Prostate gland (tissue), 2 donors: ENCODE measurements around the gene ASB11. TPM values are rescaled to one million over a fixed set of nuclear protein-coding genes. Genes with fewer than 3 reads are reported as not detected.

ENCODE experiments used
- DNase-seq: peaks from one replicate; pipeline ENCODE4 v3.0.0-alpha.2; 2019; ENCODE audit warnings: low spot score
- H3K27ac ChIP-seq, 2 donors: fragments of 200-600 bp; sonication (generic); 2 replicates each; pipeline ENCODE4 v1.5.1; 2017 to 2019
- H3K27me3 ChIP-seq: fragments of 200-600 bp; sonication (generic); replicated peaks from 2 replicates; pipeline ENCODE4 v1.5.1; 2019; ENCODE audit not compliant: insufficient read depth
- H3K36me3 ChIP-seq, 2 donors: fragments of 200-600 bp; sonication (generic); 1 replicate in 1 of 2; 2 replicates in 1 of 2; pipeline versions ENCODE4 v1.5.1 to v1.8.1; 2017 to 2019
- H3K4me1 ChIP-seq: fragments of 200-600 bp; sonication (generic); replicated peaks from 2 replicates; pipeline ENCODE4 v1.5.1; 2019
- H3K4me3 ChIP-seq, 2 donors: fragments of 200-600 bp; sonication (generic); 2 replicates each; pipeline ENCODE4 v1.5.1; 2017 to 2019
- H3K9me3 ChIP-seq: fragments of 200-600 bp; sonication (generic); 2 replicates; pipeline ENCODE4 v1.5.1; 2017
- CTCF ChIP-seq, 4 experiments: fragments of 200-600 bp in 2 of 4; fragments of 450-650 bp in 2 of 4; sonication (generic) in 2 of 4; IDR thresholded peaks; 1 replicate in 3 of 4; 2 replicates in 1 of 4; pipeline ENCODE4 v1.5.1; 2016 to 2019; ENCODE audit warnings: antibody characterized with exemption in 4 of 4, mild to moderate bottlenecking in 2 of 4, moderate library complexity in 2 of 4
- POLR2A ChIP-seq: fragments of 450-650 bp; IDR thresholded peaks from one replicate; pipeline ENCODE4 v1.6.1; 2016; ENCODE audit warnings: antibody characterized with exemption, mild to moderate bottlenecking
- POLR2AphosphoS5 ChIP-seq: sonication (generic); formaldehyde crosslinking; IDR thresholded peaks from one replicate; pipeline ENCODE4 v1.6.1; 2017; ENCODE audit warnings: antibody characterized with exemption
- WGBS: methylation state at CpG from one replicate; pipeline ENCODE4 v1.1.5; 2018; 5-methylcytosine and 5-hydroxymethylcytosine counted together
- intact Hi-C: fragments of 100-400 bp; cut with DNase I; formaldehyde crosslinking; loops from one replicate; pipeline ENCODE4 v1.14.2; 2022
- total RNA-seq, 2 donors: library from RNA; depleted of rRNA; stranded (reverse); fragments of >200 nt; gene quantifications; one replicate each; pipeline ENCODE4 v1.1.0, GENCODE V29; 2016

Gene ASB11
- total RNA-seq, 2 donors from 2014 or later, result 0.46 TPM; not detected in 1

- intact Hi-C loops, result loop anchor here (5.0 kb wide), 1 partner anchor 1198 kb away; no protein-coding TSS in a partner anchor
- WGBS, result 98% methylated on average over 4 of the region's 5 CpGs
- Histone ChIP-seq H3K4me3 (no peak overlapping the region), H3K4me1 (no peaks in the 10 kb centered on the region), H3K27ac (no peak overlapping the region), H3K36me3 (no peaks in the 10 kb centered on the region), H3K27me3 (no peaks in the 10 kb centered on the region), H3K9me3 (no peaks in the 10 kb centered on the region)
- TF ChIP-seq POLR2A (no peak), POLR2AphosphoS5 (no peak), CTCF (IDR thresholded peaks at IDR 0.05) (no peak)
- no peak for DNase-seq
Observed at GRCh38 chrX:15240414-15240813, 75.0 kb downstream of the ASB11 start.

DNA sequence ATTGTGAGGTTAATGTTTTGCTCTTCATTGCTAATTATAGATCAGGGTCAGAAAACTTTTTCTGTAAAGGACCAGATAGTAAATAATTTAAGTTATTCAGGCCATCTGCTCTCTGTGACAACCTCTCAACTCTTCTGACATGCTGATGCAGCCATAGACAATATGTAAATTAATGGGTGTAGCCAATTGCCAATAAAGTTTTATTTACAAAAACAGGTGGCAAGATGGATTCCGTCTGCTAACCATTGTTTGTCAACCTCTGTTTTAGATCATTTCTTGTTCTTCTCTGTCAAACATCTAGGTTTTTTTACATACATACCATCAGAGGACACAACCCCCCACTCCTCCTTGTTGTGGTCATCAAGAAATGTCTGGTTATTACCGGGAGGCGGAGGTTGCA is 79.3 kb downstream of the ASB11 start:
- Histone ChIP-seq H3K27me3 (no peaks in the 10 kb centered on the region), H3K9me3 (no peaks in the 10 kb centered on the region), H3K36me3 (no peaks in the 10 kb centered on the region), H3K4me3 (no peak overlapping the region), H3K4me1 (no peaks in the 10 kb centered on the region), H3K27ac (no peak overlapping the region)
- intact Hi-C loops, result no loop called here
- DNase-seq, result no peak
- no peak for TF ChIP-seq POLR2A
- no peak for TF ChIP-seq POLR2AphosphoS5
- TF ChIP-seq CTCF (IDR thresholded peaks at IDR 0.05), result no peak
- WGBS, result 89% methylated on average over 3 of the region's 3 CpGs

- no peaks in the 10 kb centered on the region for H3K27me3 ChIP-seq
- 45% methylated on average over 1 of the region's 1 CpG for WGBS
- H3K36me3 ChIP-seq, result no peaks in the 10 kb centered on the region
- intact Hi-C loops, result no loop called here
- DNase-seq, result no peak
- H3K27ac ChIP-seq, result no peak overlapping the region
- TF ChIP-seq POLR2A, result no peak
- TF ChIP-seq POLR2AphosphoS5, result no peak
- no peak for TF ChIP-seq CTCF (IDR thresholded peaks at IDR 0.05)
- no peaks in the 10 kb centered on the region for H3K9me3 ChIP-seq
- H3K4me1 ChIP-seq, result no peaks in the 10 kb centered on the region
- no peak overlapping the region for H3K4me3 ChIP-seq
Observed at GRCh38 chrX:15235001-15235400, 80.4 kb downstream of the ASB11 start.

- Histone ChIP-seq H3K4me3 (no peak overlapping the region), H3K9me3 (no peaks in the 10 kb centered on the region), H3K27me3 (no peaks in the 10 kb centered on the region), H3K4me1 (no peaks in the 10 kb centered on the region), H3K27ac (no peak overlapping the region), H3K36me3 (no peaks in the 10 kb centered on the region)
- 44% methylated on average over 3 of the region's 3 CpGs for WGBS
- intact Hi-C loops, result no loop called here
- no peak for DNase-seq
- TF ChIP-seq CTCF (IDR thresholded peaks at IDR 0.05) (no peak), POLR2A (no peak), POLR2AphosphoS5 (no peak)
Observed at GRCh38 chrX:15233416-15234015, 81.9 kb downstream of the ASB11 start.

Other genes with a start within 250 kb of the ASB11 start
- gene ASB9, start 45.6 kb downstream of the ASB11 start, total RNA-seq, result 10 to 100 TPM in 1 of 2 donors, 1 to 10 TPM in 1; 1.8 to 62.1 TPM
- 1 to 10 TPM; 6.6 to 7.0 TPM for gene PIGA, start 19.9 kb upstream of the ASB11 start, total RNA-seq
- gene VEGFD, start 68.8 kb upstream of the ASB11 start, total RNA-seq, result 1 to 10 TPM in 1 of 2 donors, under 1 TPM in 1; 0.68 to 1.4 TPM
- gene PIR, start 177.7 kb upstream of the ASB11 start, total RNA-seq, result 10 to 100 TPM in 1 of 2 donors, 1 to 10 TPM in 1; 8.9 to 20.1 TPM
- 1 to 10 TPM in 1 of 2 donors, under 1 TPM in 1; 0.14 to 1.2 TPM for gene BMX, start 185.2 kb upstream of the ASB11 start, total RNA-seq